ENCODE data around the gene ORC1. TPM values are rescaled to one million over a fixed set of nuclear protein-coding genes. Genes with fewer than 3 reads are reported as not detected.

The ORC1 gene
- total RNA-seq, 1 experiment from 2014 or later: 21.2 TPM

- Histone ChIP-seq H3K9me2 (ENCODE audit: insufficient read depth) (no peaks in the 10 kb centered on the region), H3K79me2 (ENCODE audit: low read depth) (no peaks in the 10 kb centered on the region), H2AFZ (no peak overlapping the region), H3F3A (ENCODE audit: insufficient read depth, low read depth) (peaks cover 36% of the 10 kb centered on the region), H3K36me3 (ENCODE audit: low read depth) (peaks cover 15% of the 10 kb centered on the region), H3K4me3 (no peak overlapping the region), H3K27me3 (ENCODE audit: insufficient read depth, low read depth) (no peaks in the 10 kb centered on the region), H4K20me1 (ENCODE audit: insufficient read depth) (no peaks in the 10 kb centered on the region; the same call in 1 of the 2 replicates), H3K27ac (no peak overlapping the region), H3K4me1 (replicated peaks; ENCODE audit: insufficient read depth) (peaks cover 25% of the 10 kb centered on the region), H3K4me2 (no peak overlapping the region), H3K9me3 (ENCODE audit: insufficient read depth, low read depth) (no peaks in the 10 kb centered on the region)
- DNase-seq: no peak
- TF ChIP-seq CTCF (conservative IDR thresholded peaks at IDR 0.05) (no peak), EZH2 (IDR thresholded peaks at IDR 0.05; ENCODE audit: low read depth) (no peak)
- no TSS peak for BruUV-seq (replicated peaks)
- CTCF ChIA-PET: no interaction called here
- intact Hi-C loops (cut with micrococcal nuclease; ENCODE audit: unreplicated experiment): loop anchor here (10.0 kb wide), 1 partner anchor 138 kb away; no protein-coding TSS in a partner anchor
- POLR2A ChIA-PET (ENCODE audit: unreplicated experiment): no interaction called here
These were observed 18.8 kb upstream of the ORC1 start for GRCh38 chr1:52423055-52423454.

- H3F3A ChIP-seq (ENCODE audit: insufficient read depth, low read depth): peaks cover 25% of the 10 kb centered on the region; the same call in 1 of the 2 replicates
- H3K9me3 ChIP-seq (ENCODE audit: insufficient read depth, low read depth): no peaks in the 10 kb centered on the region
- H3K4me1 ChIP-seq (replicated peaks; ENCODE audit: insufficient read depth): peaks cover 4% of the 10 kb centered on the region
- BruUV-seq (replicated peaks): no TSS peak
- H4K20me1 ChIP-seq (ENCODE audit: insufficient read depth): no peaks in the 10 kb centered on the region; the same call in 1 of the 2 replicates
- TF ChIP-seq CTCF (conservative IDR thresholded peaks at IDR 0.05) (no peak), EZH2 (IDR thresholded peaks at IDR 0.05; ENCODE audit: low read depth) (no peak)
- ChIA-PET POLR2A (ENCODE audit: unreplicated experiment) (interaction anchor here (0.5 to 0.7 kb wide), 2 partner anchors 16 to 274 kb away, joined by 4 to 5 read pairs; partner anchors contain the start of genes ORC1 and PRPF38A), CTCF (no interaction called here)
- no peak for DNase-seq
- no peaks in the 10 kb centered on the region for H3K9me2 ChIP-seq (ENCODE audit: insufficient read depth)
- no peak overlapping the region for H2AFZ ChIP-seq
- H3K36me3 ChIP-seq (ENCODE audit: low read depth): peaks cover 21% of the 10 kb centered on the region
- no peaks in the 10 kb centered on the region for H3K79me2 ChIP-seq (ENCODE audit: low read depth)
- H3K4me2 ChIP-seq: no peak overlapping the region
- H3K27me3 ChIP-seq (ENCODE audit: insufficient read depth, low read depth): no peaks in the 10 kb centered on the region
- no peak overlapping the region for H3K27ac ChIP-seq
- H3K4me3 ChIP-seq: no peak overlapping the region
- intact Hi-C loops (cut with micrococcal nuclease; ENCODE audit: unreplicated experiment): loop anchor here (10.0 kb wide), 1 partner anchor 136 kb away; no protein-coding TSS in a partner anchor
These were observed 16.5 kb upstream of the ORC1 start for GRCh38 chr1:52420713-52421112.

- CTCF ChIA-PET: no interaction called here
- POLR2A ChIA-PET (ENCODE audit: unreplicated experiment): no interaction called here
- Histone ChIP-seq H4K20me1 (ENCODE audit: insufficient read depth) (no peaks in the 10 kb centered on the region), H3K4me3 (no peak overlapping the region), H3K27me3 (ENCODE audit: insufficient read depth, low read depth) (no peaks in the 10 kb centered on the region), H3K27ac (no peak overlapping the region), H2AFZ (no peak overlapping the region), H3K9me3 (ENCODE audit: insufficient read depth, low read depth) (no peaks in the 10 kb centered on the region), H3K36me3 (ENCODE audit: low read depth) (peaks cover 26% of the 10 kb centered on the region), H3K9me2 (ENCODE audit: insufficient read depth) (no peaks in the 10 kb centered on the region), H3K4me1 (replicated peaks; ENCODE audit: insufficient read depth) (no peaks in the 10 kb centered on the region), H3K4me2 (no peak overlapping the region), H3F3A (ENCODE audit: insufficient read depth, low read depth) (peaks cover 20% of the 10 kb centered on the region; the same call in 1 of the 2 replicates), H3K79me2 (ENCODE audit: low read depth) (no peaks in the 10 kb centered on the region)
- DNase-seq: no peak
- BruUV-seq (replicated peaks): no TSS peak
- intact Hi-C loops (cut with micrococcal nuclease; ENCODE audit: unreplicated experiment): no loop called here
- TF ChIP-seq CTCF (conservative IDR thresholded peaks at IDR 0.05) (no peak), EZH2 (IDR thresholded peaks at IDR 0.05; ENCODE audit: low read depth) (no peak)
These were observed 12.6 kb upstream of the ORC1 start for GRCh38 chr1:52416811-52417210.
